ENCODE measurements around the gene DLST.

GRCh38 chr14:74948228-74949175 lies 66.8 kb downstream of the DLST start:
- TF ChIP-seq, protein P1, sequence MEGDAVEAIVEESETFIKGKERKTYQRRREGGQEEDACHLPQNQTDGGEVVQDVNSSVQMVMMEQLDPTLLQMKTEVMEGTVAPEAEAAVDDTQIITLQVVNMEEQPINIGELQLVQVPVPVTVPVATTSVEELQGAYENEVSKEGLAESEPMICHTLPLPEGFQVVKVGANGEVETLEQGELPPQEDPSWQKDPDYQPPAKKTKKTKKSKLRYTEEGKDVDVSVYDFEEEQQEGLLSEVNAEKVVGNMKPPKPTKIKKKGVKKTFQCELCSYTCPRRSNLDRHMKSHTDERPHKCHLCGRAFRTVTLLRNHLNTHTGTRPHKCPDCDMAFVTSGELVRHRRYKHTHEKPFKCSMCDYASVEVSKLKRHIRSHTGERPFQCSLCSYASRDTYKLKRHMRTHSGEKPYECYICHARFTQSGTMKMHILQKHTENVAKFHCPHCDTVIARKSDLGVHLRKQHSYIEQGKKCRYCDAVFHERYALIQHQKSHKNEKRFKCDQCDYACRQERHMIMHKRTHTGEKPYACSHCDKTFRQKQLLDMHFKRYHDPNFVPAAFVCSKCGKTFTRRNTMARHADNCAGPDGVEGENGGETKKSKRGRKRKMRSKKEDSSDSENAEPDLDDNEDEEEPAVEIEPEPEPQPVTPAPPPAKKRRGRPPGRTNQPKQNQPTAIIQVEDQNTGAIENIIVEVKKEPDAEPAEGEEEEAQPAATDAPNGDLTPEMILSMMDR (tag by site-specific recombination; IDR thresholded peaks at IDR 0.05) = no peak
- TF ChIP-seq BCL11A (tag by site-specific recombination; IDR thresholded peaks at IDR 0.05; ENCODE audit: low read depth) (no peak), ZNF350 (tag by site-specific recombination; IDR thresholded peaks at IDR 0.05) (no peak)
- TF ChIP-seq, protein P2, sequence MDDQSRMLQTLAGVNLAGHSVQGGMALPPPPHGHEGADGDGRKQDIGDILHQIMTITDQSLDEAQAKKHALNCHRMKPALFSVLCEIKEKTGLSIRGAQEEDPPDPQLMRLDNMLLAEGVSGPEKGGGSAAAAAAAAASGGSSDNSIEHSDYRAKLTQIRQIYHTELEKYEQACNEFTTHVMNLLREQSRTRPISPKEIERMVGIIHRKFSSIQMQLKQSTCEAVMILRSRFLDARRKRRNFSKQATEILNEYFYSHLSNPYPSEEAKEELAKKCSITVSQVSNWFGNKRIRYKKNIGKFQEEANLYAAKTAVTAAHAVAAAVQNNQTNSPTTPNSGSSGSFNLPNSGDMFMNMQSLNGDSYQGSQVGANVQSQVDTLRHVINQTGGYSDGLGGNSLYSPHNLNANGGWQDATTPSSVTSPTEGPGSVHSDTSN (CRISPR knock-in tag; IDR thresholded peaks at IDR 0.05) = no peak
